GM18868 (cell line): ENCODE data around the gene SKOR1.

Experiments
- ATAC-seq: cut with Tn5 transposase; IDR thresholded peaks from one replicate; pipeline ENCODE4 v1.9.1; 2021; ENCODE audit warnings: mild to moderate bottlenecking, moderate library complexity; ENCODE audit not compliant: unreplicated experiment

The SKOR1 gene, protein sequence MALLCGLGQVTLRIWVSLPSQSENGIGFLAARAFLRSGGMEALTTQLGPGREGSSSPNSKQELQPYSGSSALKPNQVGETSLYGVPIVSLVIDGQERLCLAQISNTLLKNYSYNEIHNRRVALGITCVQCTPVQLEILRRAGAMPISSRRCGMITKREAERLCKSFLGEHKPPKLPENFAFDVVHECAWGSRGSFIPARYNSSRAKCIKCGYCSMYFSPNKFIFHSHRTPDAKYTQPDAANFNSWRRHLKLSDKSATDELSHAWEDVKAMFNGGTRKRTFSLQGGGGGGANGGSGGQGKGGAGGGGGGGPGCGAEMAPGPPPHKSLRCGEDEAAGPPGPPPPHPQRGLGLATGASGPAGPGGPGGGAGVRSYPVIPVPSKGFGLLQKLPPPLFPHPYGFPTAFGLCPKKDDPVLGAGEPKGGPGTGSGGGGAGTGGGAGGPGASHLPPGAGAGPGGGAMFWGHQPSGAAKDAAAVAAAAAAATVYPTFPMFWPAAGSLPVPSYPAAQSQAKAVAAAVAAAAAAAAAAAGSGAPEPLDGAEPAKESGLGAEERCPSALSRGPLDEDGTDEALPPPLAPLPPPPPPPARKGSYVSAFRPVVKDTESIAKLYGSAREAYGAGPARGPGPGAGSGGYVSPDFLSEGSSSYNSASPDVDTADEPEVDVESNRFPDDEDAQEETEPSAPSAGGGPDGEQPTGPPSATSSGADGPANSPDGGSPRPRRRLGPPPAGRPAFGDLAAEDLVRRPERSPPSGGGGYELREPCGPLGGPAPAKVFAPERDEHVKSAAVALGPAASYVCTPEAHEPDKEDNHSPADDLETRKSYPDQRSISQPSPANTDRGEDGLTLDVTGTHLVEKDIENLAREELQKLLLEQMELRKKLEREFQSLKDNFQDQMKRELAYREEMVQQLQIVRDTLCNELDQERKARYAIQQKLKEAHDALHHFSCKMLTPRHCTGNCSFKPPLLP

GRCh38 chr15:67824976-67825880 lies at the start of gene SKOR1:
SKOR1 (plus strand) TSS chr15:67825509; CDS start chr15:67825603, 94 bp downstream.
- no peak for ATAC-seq

DNA sequence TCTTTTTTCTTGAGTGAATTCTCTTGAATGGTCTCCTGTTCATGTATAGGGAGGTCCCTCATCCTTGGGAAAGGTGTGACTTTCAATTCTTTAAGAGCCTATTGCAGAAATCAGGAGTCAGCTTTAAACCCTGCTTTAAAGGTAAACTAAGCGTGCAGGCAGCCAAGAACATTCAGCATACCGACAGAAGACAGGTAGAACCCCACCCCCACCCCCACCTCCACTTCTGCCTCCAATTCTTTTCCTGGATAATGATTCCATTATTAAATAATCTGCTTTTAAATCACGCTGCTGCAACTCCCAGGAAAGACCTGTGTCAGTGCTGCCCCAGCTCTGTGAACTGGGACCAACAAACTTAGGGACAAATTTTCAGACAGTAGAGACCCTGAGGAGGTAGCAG lies 49.3 kb upstream of the SKOR1 start:
- no peak for ATAC-seq

GRCh38 chr15:67776600-67776999 lies 48.7 kb upstream of the SKOR1 start:
- ATAC-seq = no peak

- no peak for ATAC-seq
Measured at GRCh38 chr15:67777071-67777470, 48.2 kb upstream of the SKOR1 start.

GRCh38 chr15:67777773-67778172 lies 47.5 kb upstream of the SKOR1 start:
- ATAC-seq = no peak

DNA sequence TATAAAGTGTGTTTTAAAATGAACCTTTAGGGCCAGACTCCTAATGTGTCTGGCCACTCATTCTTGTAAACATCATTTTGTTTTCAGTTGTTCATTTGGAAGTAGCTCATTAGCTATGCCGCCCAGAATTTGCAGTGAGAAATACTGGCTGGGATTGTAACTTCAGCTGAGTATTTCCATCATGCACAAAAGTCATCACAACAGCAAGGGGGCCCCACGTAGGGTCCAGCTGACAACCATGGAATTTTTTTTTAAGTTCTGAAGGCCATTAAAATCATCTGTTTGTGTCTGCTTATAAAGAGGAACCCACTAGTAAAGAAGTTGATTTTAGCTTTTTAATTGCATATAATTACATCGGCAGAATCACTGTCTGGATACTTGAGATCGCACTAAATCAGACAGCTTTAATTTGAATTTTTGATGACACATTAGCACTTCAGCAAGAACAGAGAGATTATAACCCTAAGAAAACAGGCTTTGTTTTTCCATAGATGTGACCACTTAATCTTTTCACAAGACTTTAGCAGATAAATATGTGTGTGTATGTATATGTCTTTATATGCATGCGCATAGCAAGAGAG lies 46.3 kb upstream of the SKOR1 start:
- no peak for ATAC-seq

DNA sequence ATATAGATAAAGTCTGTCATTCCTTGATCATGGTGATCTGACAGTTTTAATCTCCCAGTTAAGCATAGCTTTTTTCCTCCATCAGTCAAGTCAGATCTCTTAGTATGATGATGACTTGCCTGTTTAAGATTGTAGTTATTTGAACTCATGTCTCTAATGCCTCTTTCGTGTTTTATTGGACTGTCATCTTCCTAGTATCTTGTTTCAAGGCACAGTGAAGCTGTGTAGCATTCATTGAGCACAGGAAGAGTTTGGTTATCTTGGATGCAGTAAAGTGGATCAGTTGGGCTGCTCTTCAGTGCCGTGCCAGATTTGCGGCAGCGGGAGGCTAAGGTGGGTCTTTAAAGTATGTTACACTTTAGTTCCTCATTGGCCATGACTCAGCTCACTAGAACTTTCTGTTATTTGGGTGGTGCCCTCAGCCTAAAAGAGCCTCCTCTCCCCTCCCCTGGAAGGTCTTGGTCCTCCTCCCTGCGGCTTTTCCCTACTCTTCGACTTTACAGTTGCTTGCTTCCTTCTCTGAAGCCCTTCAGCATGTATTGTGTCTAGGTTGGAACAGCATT lies 45.7 kb upstream of the SKOR1 start:
- ATAC-seq = no peak

GRCh38 chr15:67781061-67781460 lies 44.2 kb upstream of the SKOR1 start:
- no peak for ATAC-seq

DNA sequence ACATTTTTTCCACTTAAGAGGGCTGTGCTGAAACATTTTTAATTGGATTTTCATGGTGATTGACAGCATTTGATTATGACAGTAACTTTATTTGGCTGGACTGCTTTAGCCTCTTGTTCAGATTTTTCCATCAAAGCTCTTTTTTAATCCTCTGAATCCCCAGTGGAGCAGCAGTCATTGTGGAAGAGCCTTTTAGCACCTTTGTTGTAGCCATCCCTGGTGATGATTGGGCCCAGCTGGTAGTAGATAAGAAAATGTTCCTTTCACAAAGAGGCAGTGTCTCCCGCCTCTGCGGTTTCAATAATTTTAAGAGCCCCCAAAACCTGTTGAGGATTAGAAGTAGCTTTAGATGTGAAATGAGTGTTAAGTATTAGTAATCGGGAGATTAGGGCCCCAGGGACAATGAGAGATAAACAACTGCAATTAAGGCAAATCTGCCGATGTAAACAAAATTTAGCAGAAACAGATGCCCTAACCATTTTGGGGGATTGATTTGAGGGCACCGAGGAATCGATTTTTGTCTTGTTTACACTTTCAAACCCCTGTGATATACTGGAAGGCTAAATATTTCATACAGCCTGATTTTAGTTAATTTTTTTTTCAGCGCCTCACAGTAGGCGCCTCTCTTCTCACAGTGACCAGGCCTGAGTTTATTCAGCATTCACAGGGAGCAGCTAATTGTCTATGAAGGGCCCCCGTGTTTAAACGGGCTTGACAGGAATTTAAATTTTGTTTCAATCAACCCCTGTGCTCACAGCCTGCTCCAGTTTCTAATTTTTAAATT lies 43.2 kb upstream of the SKOR1 start:
- no peak for ATAC-seq

DNA sequence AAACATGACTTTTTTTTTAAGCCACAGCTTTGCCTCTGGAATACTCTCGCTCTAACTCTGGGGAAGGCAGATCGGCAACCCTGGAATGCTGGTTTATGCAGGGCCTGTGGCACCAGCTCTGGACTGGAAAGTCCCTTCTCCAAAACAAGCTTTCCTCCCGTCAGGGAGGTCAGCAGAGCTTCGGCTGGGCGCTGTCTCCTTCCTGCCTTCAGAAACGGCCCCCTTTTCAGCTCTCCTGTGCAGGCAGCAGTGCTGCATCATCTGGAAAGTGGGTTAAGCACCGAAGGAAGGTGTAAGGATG lies 42.7 kb upstream of the SKOR1 start:
- ATAC-seq = no peak

- peak; percentile 66 for ATAC-seq
Measured at GRCh38 chr15:67783303-67783702, 42.0 kb upstream of the SKOR1 start.

GRCh38 chr15:67784090-67784781 lies 41.1 kb upstream of the SKOR1 start:
- ATAC-seq = peak; percentile 76

DNA sequence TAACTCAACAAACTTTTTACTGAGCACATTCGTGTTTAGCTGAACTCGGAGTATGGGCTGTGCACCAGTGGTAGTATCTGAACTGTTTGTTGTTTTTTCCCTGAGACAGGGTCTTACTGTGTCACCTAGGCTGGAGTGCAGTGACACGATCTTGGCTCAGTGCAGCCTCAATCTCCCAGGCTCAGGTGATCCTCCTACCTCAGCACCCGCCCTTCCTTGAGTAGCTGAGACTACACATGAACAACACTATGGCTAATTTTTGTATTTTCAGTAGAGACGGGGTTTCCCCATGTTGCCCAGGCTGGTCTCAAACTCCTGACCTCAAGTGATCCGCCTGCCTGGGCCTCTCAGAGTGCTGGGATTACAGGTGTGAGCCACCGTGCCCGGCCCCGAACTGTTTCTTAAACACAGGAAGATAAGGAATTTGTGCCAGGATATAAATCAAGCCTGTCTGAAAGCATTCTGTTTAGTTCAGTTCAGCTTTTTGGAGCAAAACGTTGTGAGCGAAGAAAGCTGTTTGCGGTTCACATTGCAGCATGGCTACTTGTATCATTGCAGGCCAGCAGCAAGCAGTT lies 40.4 kb upstream of the SKOR1 start:
- no peak for ATAC-seq

GRCh38 chr15:67785431-67785830 lies 39.9 kb upstream of the SKOR1 start:
- no peak for ATAC-seq

DNA sequence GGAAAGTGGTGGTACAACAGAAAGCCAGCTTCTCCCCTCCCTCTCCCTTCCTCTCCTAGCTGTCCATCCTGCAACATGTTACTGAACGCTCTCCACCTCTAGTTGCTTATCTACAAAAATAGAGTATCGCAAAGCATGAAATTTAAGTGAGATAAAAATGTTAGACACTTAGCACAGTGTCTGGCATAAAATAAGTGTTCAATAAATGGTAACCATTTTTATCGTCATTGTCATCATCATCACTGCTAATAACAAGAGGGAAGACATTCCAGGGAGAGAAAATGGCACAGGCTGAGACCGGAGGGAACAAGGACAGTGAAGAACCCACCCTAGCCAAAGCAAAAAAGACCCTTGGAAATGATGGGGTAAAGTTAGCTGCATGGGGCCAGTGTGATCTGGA lies 38.7 kb upstream of the SKOR1 start:
- ATAC-seq = no peak

- ATAC-seq = no peak
Measured at GRCh38 chr15:67788986-67789385, 36.3 kb upstream of the SKOR1 start.

DNA sequence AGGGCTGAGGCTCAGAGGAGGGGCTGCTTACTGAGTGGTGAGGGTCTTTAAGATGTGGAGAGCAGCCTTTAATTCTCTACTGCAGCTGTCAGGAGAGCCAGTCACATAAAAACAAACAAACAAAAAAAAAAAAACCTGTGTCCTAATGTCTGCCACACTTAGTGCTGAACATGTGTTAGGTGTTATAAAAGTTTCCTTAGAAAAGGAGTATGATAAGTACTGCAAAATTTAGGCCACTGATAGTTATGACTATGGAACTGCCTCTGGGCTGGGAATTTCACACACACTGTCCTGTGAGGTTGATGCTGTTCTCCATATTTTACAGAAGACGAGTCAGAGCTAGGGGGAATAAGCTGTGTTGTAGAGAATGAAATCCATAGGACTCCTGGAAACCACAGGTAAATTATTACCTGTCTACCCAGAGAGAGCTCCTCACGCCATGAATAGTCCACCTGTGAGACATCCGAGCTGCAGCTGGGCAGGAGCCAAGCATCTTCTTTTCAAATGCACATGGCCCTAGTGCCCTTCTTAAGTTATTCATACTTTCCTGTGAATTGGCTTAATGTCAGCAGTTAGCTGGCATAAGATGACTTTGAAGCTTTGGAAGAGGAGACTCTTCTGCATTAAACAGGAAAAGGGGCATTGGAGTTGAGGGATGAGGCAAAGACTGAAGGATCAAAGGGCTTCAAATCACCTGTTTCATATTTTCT lies 34.5 kb upstream of the SKOR1 start:
- ATAC-seq = no peak
